Stomach (tissue), 4 donors: ENCODE measurements around the gene LAMB1.

Source experiments
- POLR2A ChIP-seq, 4 donors: fragments of 450-650 bp; IDR thresholded peaks; one replicate each; pipeline ENCODE4 v1.6.1; 2016; ENCODE audit warnings: antibody characterized with exemption in 4 of 4, control low read depth in 2 of 4, mild to moderate bottlenecking in 1 of 4, moderate library complexity in 1 of 4
- TF ChIP-seq, protein P1 (sequence below), 7 experiments: fragments of 450-650 bp in 4 of 7; fragments of 200-600 bp in 3 of 7; sonication (generic) in 3 of 7; IDR thresholded peaks; one replicate each; pipeline ENCODE4 v1.5.1; 2016 to 2019; ENCODE audit warnings: antibody characterized with exemption in 7 of 7, control low read depth in 2 of 7, mild to moderate bottlenecking in 1 of 7

DNA sequence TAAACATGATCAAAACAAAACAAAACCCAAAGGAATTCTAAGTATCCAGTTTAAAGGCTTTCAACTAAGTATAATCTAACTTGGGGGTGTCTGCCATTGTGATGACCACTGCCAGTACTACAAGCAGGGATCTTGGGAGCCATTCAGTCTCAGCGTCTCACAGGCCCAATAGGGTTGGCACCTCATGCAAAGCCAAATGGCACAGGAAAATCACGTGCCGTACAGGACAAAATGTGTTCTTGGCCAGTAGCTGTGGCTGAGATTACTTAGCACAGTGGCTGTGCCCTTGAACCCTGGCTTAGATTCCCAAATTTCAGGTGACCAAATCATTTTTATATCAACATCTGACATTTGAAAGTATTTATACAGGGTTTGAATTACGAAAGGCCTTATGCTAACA lies 62.0 kb downstream of the LAMB1 start:
- TF ChIP-seq, protein P1, sequence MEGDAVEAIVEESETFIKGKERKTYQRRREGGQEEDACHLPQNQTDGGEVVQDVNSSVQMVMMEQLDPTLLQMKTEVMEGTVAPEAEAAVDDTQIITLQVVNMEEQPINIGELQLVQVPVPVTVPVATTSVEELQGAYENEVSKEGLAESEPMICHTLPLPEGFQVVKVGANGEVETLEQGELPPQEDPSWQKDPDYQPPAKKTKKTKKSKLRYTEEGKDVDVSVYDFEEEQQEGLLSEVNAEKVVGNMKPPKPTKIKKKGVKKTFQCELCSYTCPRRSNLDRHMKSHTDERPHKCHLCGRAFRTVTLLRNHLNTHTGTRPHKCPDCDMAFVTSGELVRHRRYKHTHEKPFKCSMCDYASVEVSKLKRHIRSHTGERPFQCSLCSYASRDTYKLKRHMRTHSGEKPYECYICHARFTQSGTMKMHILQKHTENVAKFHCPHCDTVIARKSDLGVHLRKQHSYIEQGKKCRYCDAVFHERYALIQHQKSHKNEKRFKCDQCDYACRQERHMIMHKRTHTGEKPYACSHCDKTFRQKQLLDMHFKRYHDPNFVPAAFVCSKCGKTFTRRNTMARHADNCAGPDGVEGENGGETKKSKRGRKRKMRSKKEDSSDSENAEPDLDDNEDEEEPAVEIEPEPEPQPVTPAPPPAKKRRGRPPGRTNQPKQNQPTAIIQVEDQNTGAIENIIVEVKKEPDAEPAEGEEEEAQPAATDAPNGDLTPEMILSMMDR (IDR thresholded peaks at IDR 0.05), result no peak
- TF ChIP-seq POLR2A (IDR thresholded peaks at IDR 0.05), result no peak
